RKO (cell line): Measurements from ENCODE around the gene GOLGA5.
A peak's percentile ranks its signal among the peaks of the same experiment; 100 is the strongest.
"Not testable (repeated sequence)": the region's sequence is repeated elsewhere in the genome, so short reads cannot be mapped to it uniquely, and the experiment has no call there.

Experiments used
- DNase-seq: peaks from one replicate; pipeline ENCODE4 v3.0.0-alpha.2; 2016; ENCODE audit warnings: low spot score

GOLGA5 gene

DNA sequence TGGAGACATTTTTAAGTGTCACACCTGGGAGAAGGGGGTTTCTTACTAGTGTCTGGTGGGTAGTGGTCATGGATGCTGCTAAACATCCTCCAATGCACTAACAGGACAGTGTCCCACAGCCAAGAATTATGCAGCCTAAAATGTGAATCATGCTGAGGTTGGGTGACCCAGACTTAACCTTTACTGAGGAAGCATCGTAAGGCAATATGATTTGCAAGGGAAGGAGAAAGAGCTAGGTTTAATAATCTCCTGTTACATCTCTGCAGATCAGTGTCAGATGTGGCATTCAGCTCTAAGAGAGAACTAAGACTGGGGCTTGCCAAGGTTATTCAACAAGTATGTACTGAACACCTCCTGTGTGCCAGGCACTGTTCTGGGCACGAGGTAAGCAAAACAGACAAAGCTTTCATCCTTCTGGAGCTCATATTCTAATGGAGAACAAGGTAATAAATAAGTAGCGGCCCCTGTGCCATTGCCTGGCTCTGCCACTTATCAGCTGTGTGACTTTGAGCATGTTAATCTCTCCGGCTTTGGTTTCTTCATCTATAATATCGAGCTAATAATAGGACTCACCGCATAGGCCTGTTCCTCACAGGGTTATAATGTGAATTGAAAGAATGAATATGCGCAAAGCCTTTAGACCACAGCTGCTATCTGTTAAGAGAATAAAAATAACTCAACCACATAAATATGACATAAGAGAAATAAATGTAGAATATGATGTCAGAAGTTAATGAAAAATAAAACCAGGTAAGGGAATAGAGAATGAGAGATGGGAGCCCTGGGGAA lies 13.5 kb upstream of the GOLGA5 start:
- no peak for DNase-seq

DNA sequence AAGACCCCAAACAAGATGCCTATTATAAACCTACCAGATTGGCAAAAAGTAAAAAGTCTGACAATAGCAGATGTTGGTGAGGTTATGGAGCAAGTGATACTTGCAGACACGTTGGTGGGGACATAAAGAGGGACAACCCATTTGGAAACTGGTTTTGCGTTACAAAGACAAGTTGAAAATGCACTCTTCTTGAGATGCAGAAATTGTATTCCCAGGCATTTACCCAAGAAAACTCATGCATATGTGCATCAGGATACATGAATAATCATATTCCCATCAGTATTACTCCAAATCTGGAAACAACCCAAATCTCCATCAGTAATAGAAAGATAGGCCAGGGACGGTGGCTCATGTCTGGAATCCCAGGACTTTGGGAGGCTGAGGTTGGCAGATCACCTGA lies 12.8 kb upstream of the GOLGA5 start:
- no peak for DNase-seq

DNA sequence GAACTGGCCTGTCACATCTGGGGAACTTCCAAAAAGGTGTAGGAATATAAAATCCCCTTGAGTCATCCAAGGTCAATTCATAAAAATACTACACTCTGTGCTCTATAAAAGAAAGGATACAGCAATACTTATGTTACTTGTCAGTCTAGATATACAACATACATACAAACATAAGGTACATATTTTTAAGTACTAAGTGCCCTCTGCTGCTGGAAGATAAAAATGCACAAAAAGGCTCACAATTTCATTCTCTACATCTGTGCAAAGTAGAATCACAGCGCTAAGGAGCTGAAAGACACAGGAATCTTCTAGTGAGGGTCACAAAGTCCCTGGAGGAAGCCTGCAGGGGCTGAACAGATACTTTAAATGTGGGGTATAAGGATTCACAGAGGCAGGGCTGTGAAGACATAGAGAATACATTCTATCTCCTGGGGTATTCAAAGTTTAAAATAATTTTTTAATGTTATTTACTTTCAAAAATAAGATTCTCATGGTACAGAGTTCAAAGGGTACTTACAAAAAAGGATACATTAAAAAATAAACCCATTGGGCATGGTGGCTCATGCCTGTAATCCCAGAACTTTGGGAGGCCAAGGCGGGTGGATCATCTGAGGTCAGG lies 10.2 kb upstream of the GOLGA5 start:
- peak; percentile 86 for DNase-seq

DNA sequence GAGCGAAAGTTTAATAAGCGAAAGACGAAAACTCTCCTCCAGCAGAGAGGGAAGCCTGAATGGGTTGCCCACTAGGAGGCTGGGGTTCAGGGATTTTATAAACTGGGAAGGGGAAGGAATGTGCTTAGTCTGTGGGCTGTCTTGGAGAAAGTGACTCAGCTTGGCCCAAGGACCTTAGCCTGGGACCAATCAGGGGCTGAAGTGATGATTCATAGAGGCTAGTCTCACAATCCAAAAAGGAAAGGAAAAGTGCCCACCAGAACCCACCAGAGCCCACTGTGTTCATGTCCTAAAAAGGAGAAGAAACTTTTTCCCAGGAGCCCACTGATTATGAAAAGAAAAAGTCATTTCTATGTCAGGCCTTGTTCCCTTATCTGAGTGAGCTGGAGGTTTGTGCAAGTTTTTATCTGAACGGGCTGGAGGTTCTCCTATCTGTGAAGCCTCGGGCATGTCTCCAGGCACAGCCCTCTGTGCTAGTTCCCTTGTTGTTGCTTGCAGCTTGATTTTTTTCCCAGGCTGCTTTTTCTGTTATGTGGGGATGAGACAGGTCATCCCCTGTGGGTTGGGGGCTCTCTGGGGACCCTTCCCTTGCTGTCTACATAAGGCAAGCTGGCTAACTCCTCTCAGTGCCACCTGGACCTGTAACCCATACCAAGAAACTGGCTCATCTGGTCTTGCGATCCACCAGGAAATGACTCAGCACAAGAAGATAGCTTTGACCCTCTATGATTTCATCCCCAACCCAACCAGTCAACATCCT lies 8.3 kb upstream of the GOLGA5 start:
- peak; percentile 42 for DNase-seq

DNA sequence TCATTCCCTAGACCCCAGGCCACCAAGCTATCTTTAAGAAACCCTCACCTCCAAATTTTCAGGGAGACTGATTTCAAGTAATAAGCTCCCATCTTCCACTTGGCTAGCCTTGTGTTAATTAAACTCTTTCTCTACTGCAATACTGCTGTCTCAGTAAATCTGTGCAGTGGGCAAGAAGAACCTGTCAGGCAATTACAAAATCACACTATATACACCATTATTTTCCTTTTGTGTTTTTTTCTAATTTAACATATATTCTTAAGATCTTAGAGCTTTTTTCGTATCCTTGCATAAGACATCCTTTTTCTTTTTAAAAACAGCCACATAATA lies 7.7 kb upstream of the GOLGA5 start:
- no peak for DNase-seq

DNA sequence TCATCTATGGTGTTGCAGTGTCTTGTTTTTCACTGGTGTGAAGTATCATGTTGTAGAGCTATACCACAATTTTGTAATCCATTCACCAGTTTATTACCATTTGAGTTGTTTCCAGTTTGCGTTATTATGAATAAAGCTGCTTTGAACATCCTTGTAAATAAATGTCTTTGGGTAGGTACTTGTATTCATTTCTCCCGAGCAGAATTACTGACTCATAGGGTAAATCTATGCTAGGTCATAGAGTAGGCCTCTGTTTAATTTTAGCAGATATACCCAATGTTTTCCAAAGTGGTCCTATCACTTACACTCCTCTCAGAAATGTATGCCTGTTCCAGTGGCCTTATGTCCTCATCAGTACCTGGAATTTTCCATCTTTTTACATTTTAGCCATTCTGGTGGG lies 6.6 kb upstream of the GOLGA5 start:
- no peak for DNase-seq

DNA sequence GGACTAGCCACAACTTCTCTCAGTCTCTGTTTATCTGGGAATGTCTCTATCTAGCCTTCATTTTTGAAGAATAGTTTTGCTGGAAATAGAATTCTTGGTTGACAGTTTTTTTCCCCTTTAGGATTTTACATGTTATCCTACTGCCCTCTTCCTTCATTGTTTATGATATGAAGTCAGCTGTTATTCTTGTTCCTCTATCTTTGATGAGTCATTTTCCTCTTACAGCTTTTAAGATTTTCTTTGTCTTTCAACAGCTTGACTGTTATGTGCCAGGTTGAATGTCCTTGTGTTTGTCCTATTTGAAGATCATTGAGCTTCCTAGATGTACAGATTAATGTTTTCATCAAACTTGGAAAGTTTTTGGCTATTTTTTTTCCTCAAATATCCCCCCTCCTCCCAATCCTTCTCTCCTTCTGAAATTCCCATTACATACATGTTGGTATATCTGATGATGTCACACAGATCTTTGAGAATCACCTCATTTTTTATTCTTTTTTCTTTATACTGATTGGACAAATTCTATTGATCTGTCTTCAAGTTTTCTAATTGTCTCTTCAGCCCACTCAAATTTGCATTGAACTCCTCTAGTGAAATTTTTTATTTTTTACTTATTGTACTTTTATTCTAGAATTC lies 4.5 kb upstream of the GOLGA5 start:
- DNase-seq, result peak; percentile 60

DNA sequence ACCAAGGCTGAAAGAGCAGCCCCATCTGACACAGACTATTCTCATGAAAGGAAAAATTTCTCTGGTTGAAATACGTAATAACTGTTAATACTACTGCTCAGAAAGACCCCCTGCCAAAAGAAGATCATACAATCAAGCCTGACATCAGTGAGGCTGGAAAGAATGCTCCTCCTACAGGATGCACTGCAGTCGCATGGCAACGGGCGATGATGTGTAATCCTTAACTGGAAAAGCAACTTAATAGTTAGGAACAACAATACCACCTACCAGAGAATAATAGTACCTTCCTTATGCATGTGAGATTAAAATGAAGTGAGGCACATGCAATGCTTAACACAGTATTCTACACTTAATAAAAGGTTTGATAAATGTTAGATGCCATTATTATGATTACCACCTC lies 1.2 kb upstream of the GOLGA5 start:
- peak; percentile 42 for DNase-seq

DNA sequence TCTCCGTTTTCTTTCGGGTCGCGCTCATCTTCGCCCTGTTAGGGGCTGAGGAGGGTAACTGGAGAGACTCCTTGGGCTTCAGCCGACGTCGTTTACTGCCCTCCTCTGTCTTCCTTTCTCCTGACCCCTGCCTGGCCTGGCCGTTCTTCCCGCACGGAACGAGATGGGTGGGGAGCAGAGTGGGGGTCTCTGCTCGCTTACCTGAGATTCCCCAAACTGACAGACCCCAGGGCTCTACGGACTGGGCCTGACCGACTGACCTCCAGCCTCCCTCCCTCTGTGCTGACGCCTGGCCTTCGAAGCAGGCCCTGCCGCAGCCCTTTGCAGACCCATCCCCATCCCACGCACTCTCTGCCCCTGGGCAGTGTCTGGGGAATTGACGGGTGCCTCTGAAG lies 439 bp downstream of the GOLGA5 start:
- peak; percentile 24 for DNase-seq

DNA sequence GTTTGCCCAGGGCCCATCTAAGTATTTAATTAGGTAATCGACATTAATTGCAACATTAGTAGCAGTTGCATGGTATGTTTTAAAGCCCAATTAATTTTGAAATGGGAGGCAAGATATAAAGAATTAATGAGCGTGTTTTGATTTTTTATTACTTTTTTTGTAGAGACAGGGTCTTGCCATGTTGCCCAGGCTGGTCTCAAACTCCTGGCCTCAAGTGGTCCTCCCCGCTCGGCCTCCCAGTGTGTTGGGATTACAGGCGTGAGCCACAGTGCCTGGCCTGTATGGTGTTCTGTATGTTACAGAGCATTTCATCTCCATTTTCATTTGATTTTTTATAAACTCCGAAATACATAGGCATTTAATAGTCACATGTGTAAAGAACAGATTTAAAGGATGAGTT lies 856 bp downstream of the GOLGA5 start:
- no peak for DNase-seq

DNA sequence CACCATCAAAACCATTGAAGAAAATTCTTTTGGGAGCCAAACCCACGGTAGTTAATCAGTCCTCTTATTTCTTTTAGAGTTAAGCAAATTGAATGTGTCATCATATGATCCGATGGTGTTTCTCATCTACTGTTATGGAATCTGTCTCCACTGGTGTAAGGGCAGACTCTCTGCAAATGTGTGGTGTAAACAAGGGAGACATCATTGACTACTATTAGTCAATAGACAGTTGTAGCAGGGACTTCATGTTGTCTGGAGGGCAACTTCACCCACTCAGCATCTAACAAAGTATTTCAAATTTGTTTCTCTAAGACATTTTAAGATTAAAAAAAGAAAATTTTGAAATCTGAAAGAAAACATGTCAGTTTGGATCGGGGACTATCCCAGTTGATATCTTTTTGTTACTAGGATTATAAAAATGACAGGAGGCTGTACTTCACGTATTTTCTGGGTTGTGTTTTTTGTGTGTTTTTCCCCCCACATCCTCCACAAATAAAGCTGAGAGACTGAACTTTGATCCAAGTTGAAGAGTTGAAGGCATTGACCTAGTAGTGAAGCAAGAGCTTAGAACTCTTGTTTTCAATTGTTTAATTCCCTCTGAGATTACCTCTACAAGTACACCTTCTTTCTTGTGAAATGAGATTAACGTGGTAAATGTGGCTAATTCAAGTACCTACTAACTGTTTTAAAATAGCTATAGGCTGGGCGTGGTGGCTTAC lies 4.0 kb downstream of the GOLGA5 start:
- no peak for DNase-seq

DNA sequence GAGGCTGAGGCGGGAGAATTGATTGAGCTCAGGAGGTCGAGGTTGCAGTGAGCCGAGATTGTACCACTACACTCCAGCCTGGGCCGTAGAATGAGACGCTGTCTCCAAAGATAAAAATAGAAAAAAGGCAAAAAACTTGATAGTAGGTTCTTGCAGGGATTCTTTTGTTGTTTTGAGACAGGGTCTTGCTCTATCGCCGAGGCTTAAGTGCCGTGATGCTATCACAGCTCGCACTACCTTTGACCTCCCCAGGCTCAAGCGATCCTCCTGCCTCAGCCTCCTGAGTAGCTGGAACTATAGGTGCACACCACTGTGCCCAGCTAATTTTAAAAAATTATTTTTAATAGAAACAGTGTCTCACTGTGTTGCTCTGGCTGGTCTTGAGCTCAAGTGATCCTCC lies 4.7 kb downstream of the GOLGA5 start:
- DNase-seq, result no peak

DNA sequence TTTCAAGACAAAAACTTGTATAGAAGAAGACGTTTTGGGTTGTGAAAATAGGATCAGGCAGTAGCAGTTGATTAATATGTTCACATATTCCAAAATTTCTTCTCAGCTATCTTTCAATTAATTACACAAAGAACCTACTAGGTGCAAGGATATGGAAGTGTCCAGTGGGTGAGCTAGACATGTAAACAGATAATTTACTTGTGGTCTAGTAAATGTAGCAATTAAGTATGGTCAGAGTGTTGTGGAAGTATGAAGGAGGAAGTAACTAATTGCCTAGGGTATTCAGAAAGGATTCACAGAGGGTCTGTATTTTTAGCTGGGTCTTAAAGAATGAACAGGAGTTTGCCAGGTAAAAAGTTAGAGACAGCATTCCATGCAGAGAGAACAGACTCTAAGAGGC lies 5.9 kb downstream of the GOLGA5 start:
- DNase-seq, result no peak

DNA sequence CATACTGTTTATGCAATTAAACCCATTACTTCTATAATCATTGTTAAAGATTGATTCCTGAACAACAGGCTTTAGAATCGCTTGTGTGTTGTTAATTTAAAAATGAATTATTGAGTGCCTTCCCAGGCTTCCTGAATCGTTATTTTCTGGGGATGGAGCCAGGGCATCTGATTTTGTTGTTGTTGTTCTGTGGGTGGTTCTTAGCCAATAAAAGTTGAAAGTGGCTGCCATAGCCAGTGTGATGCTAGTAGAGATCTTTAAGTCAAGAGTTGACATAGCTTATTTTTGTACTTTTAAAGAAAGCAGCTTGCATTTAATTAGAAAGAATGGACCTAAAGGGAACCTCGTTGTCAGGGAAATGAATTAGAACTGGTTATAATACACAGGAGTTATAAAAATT lies 6.4 kb downstream of the GOLGA5 start:
- DNase-seq, result no peak

DNA sequence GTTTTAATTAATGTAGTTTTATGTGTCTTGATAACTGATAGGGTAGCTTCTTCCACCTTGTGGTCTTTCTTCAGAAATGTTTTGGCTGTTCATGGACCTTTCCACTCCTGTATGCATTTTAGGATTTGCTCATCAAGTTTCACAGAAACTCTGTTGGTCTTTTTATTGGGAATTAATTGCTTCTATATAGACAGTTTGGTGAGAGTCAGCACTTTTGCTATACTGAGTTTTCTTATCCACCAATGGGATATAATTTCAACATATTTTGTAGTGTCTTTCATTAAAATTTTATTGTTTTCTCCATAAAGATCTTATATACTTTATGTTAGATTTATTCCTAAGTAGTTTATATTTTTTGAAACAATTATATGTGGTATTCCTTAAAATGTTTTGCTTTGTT lies 7.8 kb downstream of the GOLGA5 start:
- no peak for DNase-seq

DNA sequence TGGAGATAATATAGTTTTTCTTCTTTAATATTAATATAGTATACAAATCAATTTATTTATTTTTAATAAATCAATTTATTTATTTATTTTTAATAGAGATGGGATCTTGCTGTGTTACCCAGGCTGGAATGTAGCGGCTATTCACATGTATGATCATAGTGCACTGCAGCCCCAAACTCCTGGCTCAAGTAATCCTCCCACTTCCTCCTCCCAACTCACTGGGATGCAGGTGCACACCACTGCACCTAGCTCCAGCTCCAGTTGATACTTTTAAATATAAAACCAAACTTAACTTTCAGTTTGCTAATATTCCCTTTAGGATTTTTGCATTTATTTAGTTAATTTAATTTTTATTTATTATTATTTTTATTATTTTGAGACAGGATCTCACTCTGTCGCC lies 8.6 kb downstream of the GOLGA5 start:
- no peak for DNase-seq

DNA sequence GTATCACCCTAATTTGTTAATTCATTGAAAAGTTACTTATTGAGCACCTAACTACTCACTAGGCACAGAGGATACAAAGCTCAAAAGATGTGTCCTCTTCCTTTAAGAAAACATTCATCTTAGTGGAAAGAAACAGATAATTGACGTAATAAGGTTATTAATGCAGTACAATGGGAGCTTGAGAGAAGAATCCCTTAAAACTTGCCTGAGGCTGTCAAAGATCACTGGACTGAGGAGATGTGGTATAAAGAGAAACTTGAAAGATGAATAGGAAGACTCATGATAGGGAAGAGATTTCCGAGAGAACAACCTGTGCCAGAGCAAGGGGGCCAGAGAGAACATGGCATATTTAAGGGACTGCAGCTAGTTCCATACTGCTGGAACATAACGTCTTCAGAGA lies 19.1 kb downstream of the GOLGA5 start:
- DNase-seq, result no peak

DNA sequence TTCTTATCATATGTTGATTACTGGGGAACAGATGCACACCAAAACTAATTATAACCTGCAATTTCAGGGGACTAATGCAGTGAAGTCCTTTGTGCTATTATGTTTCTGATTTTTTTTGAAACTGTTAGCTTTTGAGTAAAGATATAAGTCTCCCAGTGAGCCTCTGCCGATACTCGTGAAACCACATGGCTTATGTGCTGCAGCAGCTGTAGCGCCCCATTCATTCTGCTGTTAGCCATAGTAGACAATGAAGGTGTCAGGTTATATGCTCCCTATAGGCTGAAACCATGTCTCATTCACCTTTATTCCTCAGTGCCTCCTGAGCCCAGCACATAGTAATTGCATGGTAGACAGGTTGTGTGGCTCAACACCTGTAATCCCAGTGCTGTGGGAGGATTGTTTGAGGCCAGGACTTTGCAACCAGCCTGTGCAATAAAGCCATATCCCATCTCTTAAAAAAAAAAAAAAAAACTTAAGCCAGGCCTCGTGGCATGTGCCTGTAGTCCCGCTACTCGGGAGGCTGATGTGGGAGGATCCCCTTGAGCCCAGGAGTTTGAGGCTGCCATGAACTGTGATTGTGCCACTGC lies 25.0 kb downstream of the GOLGA5 start:
- no peak for DNase-seq

DNA sequence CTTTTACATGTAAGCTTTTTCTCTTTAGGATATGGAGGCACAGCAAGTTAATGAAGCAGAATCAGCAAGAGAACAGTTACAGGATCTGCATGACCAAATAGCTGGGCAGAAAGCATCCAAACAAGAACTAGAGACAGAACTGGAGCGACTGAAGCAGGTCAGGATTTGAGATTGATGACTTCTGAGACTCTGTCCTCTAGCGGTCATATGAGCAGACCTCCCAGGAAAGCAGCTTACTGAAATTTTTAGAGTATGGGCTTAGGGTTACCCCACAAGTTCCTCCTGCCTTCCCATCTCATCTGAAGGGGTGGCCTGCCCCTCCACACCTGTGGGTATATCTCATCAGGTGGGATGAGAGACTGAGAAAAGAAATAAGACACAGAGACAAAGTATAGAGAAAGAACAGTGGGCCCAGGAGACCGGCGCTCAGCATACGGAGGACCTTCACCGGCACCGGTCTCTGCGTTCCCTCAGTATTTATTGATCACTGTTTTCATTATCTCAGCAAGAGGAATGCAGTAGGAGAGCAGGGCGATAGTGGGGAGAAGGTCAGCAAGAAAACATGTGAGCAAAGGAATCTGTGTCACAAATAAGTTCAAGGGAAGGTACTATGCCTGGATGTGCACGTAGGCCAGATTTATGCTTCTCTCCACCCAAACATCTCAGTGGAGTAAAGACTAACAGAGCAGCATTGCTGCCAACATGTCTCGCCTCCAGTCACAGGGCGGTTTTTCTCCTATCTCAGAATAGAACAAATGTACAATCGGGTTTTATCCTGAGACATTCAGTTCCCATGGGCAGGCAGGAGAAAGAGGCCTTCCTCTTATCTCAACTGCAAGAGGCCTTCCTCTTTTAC lies 25.8 kb downstream of the GOLGA5 start:
- not testable (repeated sequence) for DNase-seq

DNA sequence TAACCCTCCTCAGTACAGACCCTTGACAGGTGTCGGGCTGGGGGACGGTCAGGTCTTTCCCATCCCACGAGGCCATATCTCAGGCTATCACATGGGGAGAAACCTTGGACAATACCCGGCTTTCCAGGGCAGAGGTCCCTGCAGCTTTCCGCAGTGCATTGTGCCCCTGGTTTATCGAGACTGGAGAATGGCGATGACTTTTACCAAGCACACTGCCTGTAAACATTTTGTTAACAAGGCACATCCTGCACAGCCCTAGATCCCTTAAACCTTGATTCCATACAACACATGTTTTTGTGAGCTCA lies 26.4 kb downstream of the GOLGA5 start:
- DNase-seq, result not testable (repeated sequence)

DNA sequence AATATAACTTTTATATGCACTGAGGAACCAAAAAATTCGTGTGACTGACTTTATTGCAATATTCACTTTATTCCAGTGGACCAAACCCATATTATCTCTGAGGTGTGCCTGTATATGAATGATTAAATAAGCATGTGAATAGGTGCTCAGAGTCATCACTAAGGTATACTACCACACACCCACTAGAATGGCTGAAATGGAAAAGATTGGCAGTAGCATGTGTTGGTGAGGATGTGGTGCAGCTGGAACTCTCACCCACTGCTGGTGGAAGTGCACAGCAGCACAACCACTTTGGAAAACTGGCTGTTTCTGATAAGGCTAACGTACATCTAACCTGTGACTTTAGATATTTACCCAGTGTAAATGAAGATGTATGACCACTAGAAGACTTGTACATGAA lies 36.8 kb downstream of the GOLGA5 start:
- no peak for DNase-seq
